ENCODE measurements around the gene EHD4.

Gene EHD4

DNA sequence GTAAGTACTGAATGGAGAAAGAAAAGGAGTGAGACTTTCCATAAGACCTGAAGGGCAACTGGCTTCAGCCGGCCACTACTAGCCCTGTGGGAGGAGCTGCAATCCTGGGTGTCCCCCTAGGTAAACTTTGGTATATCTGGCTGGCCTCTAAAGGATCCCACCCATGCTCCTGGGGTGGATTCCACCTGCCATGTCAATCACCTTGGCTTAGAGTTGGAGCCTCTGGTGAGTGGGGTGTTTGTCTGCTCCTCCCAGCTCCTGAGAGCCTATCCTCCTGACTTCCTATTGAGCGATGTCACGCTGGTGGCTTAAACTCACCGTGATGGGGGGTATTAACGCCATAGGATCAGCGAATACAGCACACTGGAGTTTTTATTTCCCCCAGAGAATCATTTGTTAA lies 81.1 kb downstream of the EHD4 start:
- Histone ChIP-seq H3K4me3 (ENCODE audit: low read length, poor library complexity, severe bottlenecking) (no peak overlapping the region), H3K36me3 (ENCODE audit: insufficient read depth, low read length) (no peaks in the 10 kb centered on the region), H3K4me2 (ENCODE audit: low read depth, low read length, poor library complexity, severe bottlenecking) (no peak overlapping the region), H3K79me2 (ENCODE audit: insufficient read depth, low read length) (no peaks in the 10 kb centered on the region), H3K4me1 (ENCODE audit: insufficient read depth, low read length, poor library complexity, severe bottlenecking) (peaks cover 27% of the 10 kb centered on the region), H3K9ac (ENCODE audit: low read depth, low read length, poor library complexity, severe bottlenecking) (no peak overlapping the region), H3K9me2 (replicated peaks; ENCODE audit: low read depth, low read length) (no peaks in the 10 kb centered on the region), H3F3A (ENCODE audit: low read depth) (no peaks in the 10 kb centered on the region), H4K20me1 (ENCODE audit: insufficient read depth, low read length, poor library complexity, severe bottlenecking) (no peaks in the 10 kb centered on the region), H3K27me3 (ENCODE audit: insufficient read depth, low read length, poor library complexity, severe bottlenecking) (no peaks in the 10 kb centered on the region), H2AFZ (ENCODE audit: low read length) (no peak overlapping the region), H3K9me3 (ENCODE audit: insufficient read depth, low read depth, low read length) (no peaks in the 10 kb centered on the region)
- TF ChIP-seq, protein P1, sequence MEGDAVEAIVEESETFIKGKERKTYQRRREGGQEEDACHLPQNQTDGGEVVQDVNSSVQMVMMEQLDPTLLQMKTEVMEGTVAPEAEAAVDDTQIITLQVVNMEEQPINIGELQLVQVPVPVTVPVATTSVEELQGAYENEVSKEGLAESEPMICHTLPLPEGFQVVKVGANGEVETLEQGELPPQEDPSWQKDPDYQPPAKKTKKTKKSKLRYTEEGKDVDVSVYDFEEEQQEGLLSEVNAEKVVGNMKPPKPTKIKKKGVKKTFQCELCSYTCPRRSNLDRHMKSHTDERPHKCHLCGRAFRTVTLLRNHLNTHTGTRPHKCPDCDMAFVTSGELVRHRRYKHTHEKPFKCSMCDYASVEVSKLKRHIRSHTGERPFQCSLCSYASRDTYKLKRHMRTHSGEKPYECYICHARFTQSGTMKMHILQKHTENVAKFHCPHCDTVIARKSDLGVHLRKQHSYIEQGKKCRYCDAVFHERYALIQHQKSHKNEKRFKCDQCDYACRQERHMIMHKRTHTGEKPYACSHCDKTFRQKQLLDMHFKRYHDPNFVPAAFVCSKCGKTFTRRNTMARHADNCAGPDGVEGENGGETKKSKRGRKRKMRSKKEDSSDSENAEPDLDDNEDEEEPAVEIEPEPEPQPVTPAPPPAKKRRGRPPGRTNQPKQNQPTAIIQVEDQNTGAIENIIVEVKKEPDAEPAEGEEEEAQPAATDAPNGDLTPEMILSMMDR (conservative IDR thresholded peaks at IDR 0.05; ENCODE audit: low read length): no peak
- no peak for TF ChIP-seq EZH2phosphoT487 (IDR thresholded peaks at IDR 0.05; ENCODE audit: borderline replicate concordance)

DNA sequence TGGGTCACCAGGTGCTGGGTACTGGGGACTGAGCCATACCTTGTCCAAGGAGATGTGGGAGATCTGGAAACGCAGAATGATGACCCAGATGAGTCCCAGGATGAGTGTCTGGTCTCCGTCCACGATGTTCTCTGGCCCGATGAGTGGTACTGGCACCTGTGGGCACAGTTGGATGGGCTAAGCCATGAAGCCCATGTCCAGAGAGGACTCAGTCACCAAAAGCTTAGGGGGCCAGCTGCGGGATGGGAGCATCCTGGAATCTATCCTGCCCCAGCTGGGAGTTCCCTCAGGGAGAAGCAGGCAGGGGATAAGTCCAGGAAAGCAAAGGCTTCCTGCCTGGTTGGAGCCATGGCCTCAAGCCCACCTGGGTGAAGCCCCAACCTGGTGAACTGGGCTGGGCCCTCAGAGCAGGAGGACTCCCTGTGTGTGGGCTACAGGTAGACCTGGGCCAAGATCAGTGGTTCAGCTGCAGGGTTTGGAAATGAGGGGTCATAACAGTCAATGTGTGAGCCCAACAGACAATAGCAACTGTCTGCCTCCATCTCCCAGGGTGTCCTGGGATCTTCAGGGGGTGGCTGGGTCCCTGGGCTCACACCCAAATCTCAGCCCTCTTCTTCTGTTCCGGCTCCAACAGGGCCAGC lies 82.2 kb downstream of the EHD4 start:
- H4K20me1 ChIP-seq (ENCODE audit: insufficient read depth, low read length, poor library complexity, severe bottlenecking): no peaks in the 10 kb centered on the region
- H3K9me2 ChIP-seq (replicated peaks; ENCODE audit: low read depth, low read length): no peaks in the 10 kb centered on the region
- no peak overlapping the region for H3K4me3 ChIP-seq (ENCODE audit: low read length, poor library complexity, severe bottlenecking)
- no peak for TF ChIP-seq EZH2phosphoT487 (IDR thresholded peaks at IDR 0.05; ENCODE audit: borderline replicate concordance)
- TF ChIP-seq, protein P1 (conservative IDR thresholded peaks at IDR 0.05; ENCODE audit: low read length): no peak
- peaks cover 23% of the 10 kb centered on the region for H3K4me1 ChIP-seq (ENCODE audit: insufficient read depth, low read length, poor library complexity, severe bottlenecking)
- H3K27me3 ChIP-seq (ENCODE audit: insufficient read depth, low read length, poor library complexity, severe bottlenecking): no peaks in the 10 kb centered on the region
- H3K36me3 ChIP-seq (ENCODE audit: insufficient read depth, low read length): no peaks in the 10 kb centered on the region
- H3K9me3 ChIP-seq (ENCODE audit: insufficient read depth, low read depth, low read length): no peaks in the 10 kb centered on the region
- no peak overlapping the region for H3K4me2 ChIP-seq (ENCODE audit: low read depth, low read length, poor library complexity, severe bottlenecking)
- no peaks in the 10 kb centered on the region for H3F3A ChIP-seq (ENCODE audit: low read depth)
- no peaks in the 10 kb centered on the region for H3K79me2 ChIP-seq (ENCODE audit: insufficient read depth, low read length)
- no peak overlapping the region for H2AFZ ChIP-seq (ENCODE audit: low read length)
- H3K9ac ChIP-seq (ENCODE audit: low read depth, low read length, poor library complexity, severe bottlenecking): no peak overlapping the region

DNA sequence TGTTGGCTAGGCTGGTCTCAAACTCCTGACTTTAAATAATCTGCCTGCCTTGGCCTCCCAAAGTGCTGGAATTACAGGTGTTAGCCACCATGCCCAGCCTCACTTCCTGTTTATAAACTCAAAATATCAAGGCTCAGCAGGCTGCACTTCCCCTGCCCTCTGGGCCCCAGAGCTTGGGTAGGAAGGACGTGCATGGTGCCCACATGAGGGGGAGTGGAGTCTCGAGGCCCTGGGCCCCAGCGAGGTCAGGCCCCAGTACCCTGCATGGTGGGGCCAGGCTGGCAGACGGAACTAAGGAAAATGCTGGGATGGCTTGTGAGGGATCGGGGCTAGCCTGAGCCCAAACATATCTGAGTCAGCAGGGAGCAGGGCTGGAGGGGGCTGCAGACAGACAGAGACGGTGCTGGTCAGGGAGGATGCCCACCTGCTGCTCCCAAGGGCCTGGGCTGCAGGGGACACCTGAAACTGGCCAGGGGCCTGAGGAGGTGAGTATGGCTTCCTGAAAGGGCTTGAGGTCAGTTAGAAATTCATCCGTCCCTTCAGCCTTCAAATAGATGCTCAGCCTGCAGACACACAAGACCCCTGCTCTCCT lies 83.6 kb downstream of the EHD4 start:
- no peak overlapping the region for H3K4me3 ChIP-seq (ENCODE audit: low read length, poor library complexity, severe bottlenecking)
- H4K20me1 ChIP-seq (ENCODE audit: insufficient read depth, low read length, poor library complexity, severe bottlenecking): no peaks in the 10 kb centered on the region
- no peaks in the 10 kb centered on the region for H3K36me3 ChIP-seq (ENCODE audit: insufficient read depth, low read length)
- no peaks in the 10 kb centered on the region for H3K9me3 ChIP-seq (ENCODE audit: insufficient read depth, low read depth, low read length)
- H2AFZ ChIP-seq (ENCODE audit: low read length): no peak overlapping the region
- no peaks in the 10 kb centered on the region for H3K27me3 ChIP-seq (ENCODE audit: insufficient read depth, low read length, poor library complexity, severe bottlenecking)
- no peak overlapping the region for H3K9ac ChIP-seq (ENCODE audit: low read depth, low read length, poor library complexity, severe bottlenecking)
- H3K79me2 ChIP-seq (ENCODE audit: insufficient read depth, low read length): no peaks in the 10 kb centered on the region
- peaks cover 10% of the 10 kb centered on the region for H3K4me1 ChIP-seq (ENCODE audit: insufficient read depth, low read length, poor library complexity, severe bottlenecking)
- no peak for TF ChIP-seq EZH2phosphoT487 (IDR thresholded peaks at IDR 0.05; ENCODE audit: borderline replicate concordance)
- TF ChIP-seq, protein P1 (conservative IDR thresholded peaks at IDR 0.05; ENCODE audit: low read length): no peak
- H3K4me2 ChIP-seq (ENCODE audit: low read depth, low read length, poor library complexity, severe bottlenecking): no peak overlapping the region
- H3K9me2 ChIP-seq (replicated peaks; ENCODE audit: low read depth, low read length): no peaks in the 10 kb centered on the region
- no peaks in the 10 kb centered on the region for H3F3A ChIP-seq (ENCODE audit: low read depth)

Data from Loucy (cell line).